C4-2B (cell line): ENCODE data around the gene SLC8B1.

ENCODE experiments used
- CTCF ChIP-seq: fragments of 450-650 bp; conservative IDR thresholded peaks from 2 replicates; pipeline ENCODE4 v1.5.1; 2017; ENCODE audit warnings: mild to moderate bottlenecking
- ZFX ChIP-seq: fragments of 450-650 bp; IDR thresholded peaks from 2 replicates; pipeline ENCODE4 v1.6.1; 2017

GRCh38 chr12:113295886-113296556 is 38.9 kb downstream of the SLC8B1 start:
- TF ChIP-seq CTCF (no peak), ZFX (no peak)
